Esophagus (tissue), 2 donors: ENCODE results near the gene WARS2. TPM values are rescaled to one million over a fixed set of nuclear protein-coding genes. Genes with fewer than 3 reads are reported as not detected.
A peak's percentile ranks its signal among the peaks of the same experiment; 100 is the strongest.

Source experiments
- H3K27ac ChIP-seq, 2 donors: one replicate each; pipeline ENCODE4 v1.5.1; 2013; ENCODE audit warnings: low read depth in 2 of 2, mild to moderate bottlenecking in 2 of 2, inconsistent platforms in 1 of 2, low read length in 1 of 2, moderate library complexity in 1 of 2
- H3K27me3 ChIP-seq, 2 donors: one replicate each; pipeline ENCODE4 v1.6.1; 2013; ENCODE audit warnings: low read length in 2 of 2, control low read depth in 1 of 2, mild to moderate bottlenecking in 1 of 2; ENCODE audit not compliant: insufficient read depth in 2 of 2, control insufficient read depth in 1 of 2
- H3K36me3 ChIP-seq, 2 donors: one replicate each; pipeline ENCODE4 v1.6.1; 2013; ENCODE audit warnings: low read length in 1 of 2; ENCODE audit not compliant: control insufficient read depth in 2 of 2, insufficient read depth in 2 of 2
- H3K4me1 ChIP-seq, 2 donors: one replicate each; pipeline ENCODE4 v1.6.1; 2013; ENCODE audit warnings: low read length in 1 of 2; ENCODE audit not compliant: control insufficient read depth in 2 of 2, insufficient read depth in 2 of 2
- H3K4me3 ChIP-seq, 2 donors: one replicate each; pipeline ENCODE4 v1.5.1; 2013; ENCODE audit warnings: low read length in 2 of 2, mild to moderate bottlenecking in 2 of 2, low read depth in 1 of 2, moderate library complexity in 1 of 2
- H3K9me3 ChIP-seq, 2 donors: one replicate each; pipeline ENCODE4 v1.6.1; 2013; ENCODE audit warnings: mild to moderate bottlenecking in 2 of 2, low read depth in 1 of 2, low read length in 1 of 2, moderate library complexity in 1 of 2; ENCODE audit not compliant: control insufficient read depth in 2 of 2, insufficient read depth in 1 of 2
- WGBS, 2 donors: extraction: QIAGEN DNeasy Blood & Tissue Kit; methylation state at CpG; one replicate each; pipeline ENCODE4 v1.1.7; 2013; 5-methylcytosine and 5-hydroxymethylcytosine counted together
- polyA plus RNA-seq, 2 donors: library from polyadenylated mRNA; stranded (reverse); fragments of 200-250 nt; gene quantifications; one replicate each; pipeline ENCODE4 v1.2.3, GENCODE V29; 2013
- donor health status: healthy with polysubstance abuse.
- donor health status: Bipolar disorder and iron deficiency.

The WARS2 gene
- polyA plus RNA-seq, 2 donors = 3.4 to 5.0 TPM

- Histone ChIP-seq H3K27me3 (peaks cover 18 to 68% of the 10 kb centered on the region in 2 donors), H3K36me3 (no peaks in the 10 kb centered on the region), H3K4me3 (peak overlapping the region; percentile 36 to 54), H3K27ac (no peak overlapping the region), H3K9me3 (peaks cover 10% of the 10 kb centered on the region in 2 donors), H3K4me1 (peaks cover 9 to 22% of the 10 kb centered on the region in 2 donors)
- 2% methylated on average over 65 of the region's 65 CpGs for WGBS, 2 donors
Observed at GRCh38 chr1:118987468-118988185, 152.8 kb downstream of the WARS2 start.

GRCh38 chr1:118986555-118987467 is 153.6 kb downstream of the WARS2 start:
- Histone ChIP-seq H3K9me3 (peaks cover 10% of the 10 kb centered on the region in 2 donors), H3K36me3 (no peaks in the 10 kb centered on the region), H3K27ac (no peak overlapping the region), H3K27me3 (peaks cover 25 to 61% of the 10 kb centered on the region in 2 donors), H3K4me3 (peak overlapping the region; percentile 36 to 54), H3K4me1 (peaks cover 9 to 22% of the 10 kb centered on the region in 2 donors)
- WGBS, 2 donors = 14 to 16% methylated on average over 42 of the region's 42 CpGs

GRCh38 chr1:118985640-118986554 is 154.6 kb downstream of the WARS2 start:
- H3K9me3 ChIP-seq = peaks cover 10% of the 10 kb centered on the region in 2 donors
- no peaks in the 10 kb centered on the region for H3K36me3 ChIP-seq
- WGBS, 2 donors = 18 to 26% methylated on average over 34 of the region's 34 CpGs
- peak overlapping the region in 1 of 2 donors; percentile 20 for H3K4me3 ChIP-seq
- H3K27me3 ChIP-seq = peaks cover 27 to 60% of the 10 kb centered on the region in 2 donors
- H3K4me1 ChIP-seq = peaks cover 9 to 22% of the 10 kb centered on the region in 2 donors
- no peak overlapping the region for H3K27ac ChIP-seq

- H3K9me3 ChIP-seq = peaks cover 10 to 12% of the 10 kb centered on the region in 2 donors
- WGBS, 2 donors = 25 to 30% methylated on average over 48 of the region's 48 CpGs
Observed at GRCh38 chr1:118984722-118985639, 155.5 kb downstream of the WARS2 start.

GRCh38 chr1:118984086-118984721 is 156.2 kb downstream of the WARS2 start:
- Histone ChIP-seq H3K36me3 (no peaks in the 10 kb centered on the region), H3K9me3 (peaks cover 10 to 11% of the 10 kb centered on the region in 2 donors), H3K4me1 (peaks cover 12 to 22% of the 10 kb centered on the region in 2 donors), H3K4me3 (peak overlapping the region in 1 of 2 donors; percentile 30), H3K27ac (no peak overlapping the region), H3K27me3 (peaks cover 27 to 59% of the 10 kb centered on the region in 2 donors)
- WGBS, 2 donors = 15 to 20% methylated on average over 43 of the region's 43 CpGs

More at GRCh38 chr1:118984722-118985639, 155.5 kb downstream of the WARS2 start:
- no peaks in the 10 kb centered on the region for H3K36me3 ChIP-seq
- no peak overlapping the region for H3K27ac ChIP-seq
- H3K4me1 ChIP-seq = peaks cover 9 to 22% of the 10 kb centered on the region in 2 donors
- H3K27me3 ChIP-seq = peaks cover 27 to 60% of the 10 kb centered on the region in 2 donors
- H3K4me3 ChIP-seq = peak overlapping the region in 1 of 2 donors; percentile 30

DNA sequence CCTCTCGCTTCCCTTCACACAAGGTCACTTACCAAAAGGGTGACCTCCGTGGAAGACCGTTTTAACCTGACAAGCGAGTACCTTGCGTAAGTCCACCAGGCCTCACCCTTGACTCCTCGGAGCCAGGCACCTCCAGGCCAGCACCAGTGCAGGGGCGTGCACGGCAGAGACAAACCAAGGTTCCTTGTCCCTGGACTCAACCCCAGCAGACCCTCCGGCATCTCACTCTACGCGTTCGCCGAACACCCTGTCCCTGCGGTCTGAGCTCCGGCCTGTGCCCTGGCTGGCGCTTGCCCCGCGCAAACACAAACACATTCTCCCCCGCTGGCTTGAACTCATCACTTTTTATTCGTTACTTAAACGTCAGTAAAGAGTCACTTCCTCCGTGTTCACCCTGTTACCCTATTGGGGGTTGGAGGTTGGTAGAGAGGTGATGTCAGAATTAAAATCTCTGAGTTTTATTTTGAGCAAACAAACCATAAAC is 156.9 kb downstream of the WARS2 start:
- peaks cover 12 to 20% of the 10 kb centered on the region in 2 donors for H3K4me1 ChIP-seq
- no peaks in the 10 kb centered on the region for H3K36me3 ChIP-seq
- H3K4me3 ChIP-seq = no peak overlapping the region
- no peak overlapping the region for H3K27ac ChIP-seq
- peaks cover 9 to 10% of the 10 kb centered on the region in 2 donors for H3K9me3 ChIP-seq
- WGBS, 2 donors = 38 to 49% methylated on average over 22 of the region's 22 CpGs
- H3K27me3 ChIP-seq = peaks cover 27 to 59% of the 10 kb centered on the region in 2 donors

GRCh38 chr1:118982821-118983557 is 157.5 kb downstream of the WARS2 start:
- no peaks in the 10 kb centered on the region for H3K36me3 ChIP-seq
- H3K9me3 ChIP-seq = peaks cover 9 to 10% of the 10 kb centered on the region in 2 donors
- H3K4me1 ChIP-seq = peaks cover 12 to 20% of the 10 kb centered on the region in 2 donors
- H3K27ac ChIP-seq = no peak overlapping the region
- WGBS, 2 donors = 22 to 35% methylated on average over 26 of the region's 26 CpGs
- peaks cover 25 to 55% of the 10 kb centered on the region in 2 donors for H3K27me3 ChIP-seq
- no peak overlapping the region for H3K4me3 ChIP-seq
